ENCODE data around the gene B4GAT1. TPM values are rescaled to one million over a fixed set of nuclear protein-coding genes. Genes with fewer than 3 reads are reported as not detected.

B4GAT1 gene
- total and polyA plus RNA-seq, 9 of the 15 experiments (the other 6 are each of a cell fraction or from before 2014, with no cell fraction given): 0.86 to 9.5 (median 3.8) TPM

GRCh38 chr11:66347425-66348276 lies at the start of gene B4GAT1 (continued):
- TF ChIP-seq PBX2 (CRISPR knock-in tag; IDR thresholded peaks at IDR 0.05; ENCODE audit: low read depth): no peak
- no peak for TF ChIP-seq PBX2 (tag; conservative IDR thresholded peaks at IDR 0.05; ENCODE audit: low read depth)
- no peak for TF ChIP-seq ZNF696 (CRISPR knock-in tag; conservative IDR thresholded peaks at IDR 0.05)
- TF ChIP-seq, protein P1, sequence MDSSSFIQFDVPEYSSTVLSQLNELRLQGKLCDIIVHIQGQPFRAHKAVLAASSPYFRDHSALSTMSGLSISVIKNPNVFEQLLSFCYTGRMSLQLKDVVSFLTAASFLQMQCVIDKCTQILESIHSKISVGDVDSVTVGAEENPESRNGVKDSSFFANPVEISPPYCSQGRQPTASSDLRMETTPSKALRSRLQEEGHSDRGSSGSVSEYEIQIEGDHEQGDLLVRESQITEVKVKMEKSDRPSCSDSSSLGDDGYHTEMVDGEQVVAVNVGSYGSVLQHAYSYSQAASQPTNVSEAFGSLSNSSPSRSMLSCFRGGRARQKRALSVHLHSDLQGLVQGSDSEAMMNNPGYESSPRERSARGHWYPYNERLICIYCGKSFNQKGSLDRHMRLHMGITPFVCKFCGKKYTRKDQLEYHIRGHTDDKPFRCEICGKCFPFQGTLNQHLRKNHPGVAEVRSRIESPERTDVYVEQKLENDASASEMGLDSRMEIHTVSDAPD (CRISPR knock-in tag; IDR thresholded peaks at IDR 0.05): no peak
- TF ChIP-seq PTTG1 (tag; IDR thresholded peaks at IDR 0.05; ENCODE audit: low read depth): no peak
- no peak for TF ChIP-seq ZSCAN32 (CRISPR knock-in tag; IDR thresholded peaks at IDR 0.05)
- TF ChIP-seq ZFP1 (CRISPR knock-in tag; IDR thresholded peaks at IDR 0.05): no peak
- no peak for TF ChIP-seq ZC3H4 (CRISPR knock-in tag; IDR thresholded peaks at IDR 0.05; ENCODE audit: borderline replicate concordance)
- TF ChIP-seq NFE2 (IDR thresholded peaks at IDR 0.05; ENCODE audit: low read depth): no peak; the same call in 1 of the 2 replicates
- no peak for TF ChIP-seq POU5F1 (IDR thresholded peaks at IDR 0.05; ENCODE audit: borderline replicate concordance, low read depth, low read length, partially characterized antibody)
- TF ChIP-seq, protein P2, sequence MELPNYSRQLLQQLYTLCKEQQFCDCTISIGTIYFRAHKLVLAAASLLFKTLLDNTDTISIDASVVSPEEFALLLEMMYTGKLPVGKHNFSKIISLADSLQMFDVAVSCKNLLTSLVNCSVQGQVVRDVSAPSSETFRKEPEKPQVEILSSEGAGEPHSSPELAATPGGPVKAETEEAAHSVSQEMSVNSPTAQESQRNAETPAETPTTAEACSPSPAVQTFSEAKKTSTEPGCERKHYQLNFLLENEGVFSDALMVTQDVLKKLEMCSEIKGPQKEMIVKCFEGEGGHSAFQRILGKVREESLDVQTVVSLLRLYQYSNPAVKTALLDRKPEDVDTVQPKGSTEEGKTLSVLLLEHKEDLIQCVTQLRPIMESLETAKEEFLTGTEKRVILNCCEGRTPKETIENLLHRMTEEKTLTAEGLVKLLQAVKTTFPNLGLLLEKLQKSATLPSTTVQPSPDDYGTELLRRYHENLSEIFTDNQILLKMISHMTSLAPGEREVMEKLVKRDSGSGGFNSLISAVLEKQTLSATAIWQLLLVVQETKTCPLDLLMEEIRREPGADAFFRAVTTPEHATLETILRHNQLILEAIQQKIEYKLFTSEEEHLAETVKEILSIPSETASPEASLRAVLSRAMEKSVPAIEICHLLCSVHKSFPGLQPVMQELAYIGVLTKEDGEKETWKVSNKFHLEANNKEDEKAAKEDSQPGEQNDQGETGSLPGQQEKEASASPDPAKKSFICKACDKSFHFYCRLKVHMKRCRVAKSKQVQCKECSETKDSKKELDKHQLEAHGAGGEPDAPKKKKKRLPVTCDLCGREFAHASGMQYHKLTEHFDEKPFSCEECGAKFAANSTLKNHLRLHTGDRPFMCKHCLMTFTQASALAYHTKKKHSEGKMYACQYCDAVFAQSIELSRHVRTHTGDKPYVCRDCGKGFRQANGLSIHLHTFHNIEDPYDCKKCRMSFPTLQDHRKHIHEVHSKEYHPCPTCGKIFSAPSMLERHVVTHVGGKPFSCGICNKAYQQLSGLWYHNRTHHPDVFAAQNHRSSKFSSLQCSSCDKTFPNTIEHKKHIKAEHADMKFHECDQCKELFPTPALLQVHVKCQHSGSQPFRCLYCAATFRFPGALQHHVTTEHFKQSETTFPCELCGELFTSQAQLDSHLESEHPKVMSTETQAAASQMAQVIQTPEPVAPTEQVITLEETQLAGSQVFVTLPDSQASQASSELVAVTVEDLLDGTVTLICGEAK (IDR thresholded peaks at IDR 0.05): peak; percentile 92
- TF ChIP-seq, protein P2 (CRISPR knock-in tag; IDR thresholded peaks at IDR 0.05): no peak
